ENCODE data around the gene KCNIP1. TPM values are rescaled to one million over a fixed set of nuclear protein-coding genes. Genes with fewer than 3 reads are reported as not detected.

Gene KCNIP1
- not detected for total RNA-seq
- long read RNA-seq: 0 reads

DNA sequence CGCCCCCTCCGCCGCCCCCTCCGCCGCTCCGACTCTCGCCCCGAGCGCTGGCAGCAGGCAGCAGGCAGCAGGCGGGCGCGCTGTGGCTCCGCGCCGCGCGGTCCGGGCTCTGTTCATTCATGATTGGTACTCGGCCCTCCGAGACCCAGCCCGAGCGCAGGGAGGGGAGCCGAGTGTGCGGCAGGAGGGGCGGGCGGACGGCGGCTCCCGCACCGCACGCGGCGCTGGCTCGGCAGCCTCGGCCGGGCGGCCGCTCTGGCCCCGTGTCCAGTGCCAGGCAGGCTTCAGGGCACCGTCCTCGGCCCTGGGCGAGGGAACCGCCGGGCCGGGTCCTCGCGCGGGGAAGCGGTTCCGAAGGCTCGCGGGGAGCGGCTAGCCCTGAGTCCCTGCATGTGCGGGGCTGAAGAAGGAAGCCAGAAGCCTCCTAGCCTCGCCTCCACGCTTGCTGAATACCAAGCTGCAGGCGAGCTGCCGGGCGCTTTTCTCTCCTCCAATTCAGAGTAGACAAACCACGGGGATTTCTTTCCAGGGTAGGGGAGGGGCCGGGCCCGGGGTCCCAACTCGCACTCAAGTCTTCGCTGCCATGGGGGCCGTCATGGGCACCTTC lies at the start of gene KCNIP1:
Gene KCNIP1 (plus strand): TSS at position 31 of the 607 bp plus-strand sequence.
- intact Hi-C loops (cut with DNase I): no loop called here
- no peak for DNase-seq (ENCODE audit: missing footprints)
- ATAC-seq: peak; percentile 56

DNA sequence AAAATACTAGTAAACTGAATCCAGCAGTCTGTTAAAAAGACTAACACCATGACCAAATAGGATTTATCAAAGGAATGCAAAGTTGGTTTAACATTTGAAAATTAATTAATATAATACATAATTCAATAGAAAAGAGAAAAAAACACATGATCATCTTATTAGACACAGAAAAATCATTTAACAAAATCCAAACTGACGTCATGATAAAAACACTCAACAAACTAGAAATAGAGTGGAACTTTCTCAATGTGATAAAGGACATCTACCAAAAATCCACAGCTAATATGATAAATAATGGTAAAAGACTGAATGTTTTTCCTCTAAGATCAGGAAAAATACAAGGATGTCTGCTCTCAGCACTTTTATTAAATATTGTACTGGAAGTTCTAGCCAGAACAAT lies 40.4 kb upstream of the KCNIP1 start:
- ATAC-seq: no peak

DNA sequence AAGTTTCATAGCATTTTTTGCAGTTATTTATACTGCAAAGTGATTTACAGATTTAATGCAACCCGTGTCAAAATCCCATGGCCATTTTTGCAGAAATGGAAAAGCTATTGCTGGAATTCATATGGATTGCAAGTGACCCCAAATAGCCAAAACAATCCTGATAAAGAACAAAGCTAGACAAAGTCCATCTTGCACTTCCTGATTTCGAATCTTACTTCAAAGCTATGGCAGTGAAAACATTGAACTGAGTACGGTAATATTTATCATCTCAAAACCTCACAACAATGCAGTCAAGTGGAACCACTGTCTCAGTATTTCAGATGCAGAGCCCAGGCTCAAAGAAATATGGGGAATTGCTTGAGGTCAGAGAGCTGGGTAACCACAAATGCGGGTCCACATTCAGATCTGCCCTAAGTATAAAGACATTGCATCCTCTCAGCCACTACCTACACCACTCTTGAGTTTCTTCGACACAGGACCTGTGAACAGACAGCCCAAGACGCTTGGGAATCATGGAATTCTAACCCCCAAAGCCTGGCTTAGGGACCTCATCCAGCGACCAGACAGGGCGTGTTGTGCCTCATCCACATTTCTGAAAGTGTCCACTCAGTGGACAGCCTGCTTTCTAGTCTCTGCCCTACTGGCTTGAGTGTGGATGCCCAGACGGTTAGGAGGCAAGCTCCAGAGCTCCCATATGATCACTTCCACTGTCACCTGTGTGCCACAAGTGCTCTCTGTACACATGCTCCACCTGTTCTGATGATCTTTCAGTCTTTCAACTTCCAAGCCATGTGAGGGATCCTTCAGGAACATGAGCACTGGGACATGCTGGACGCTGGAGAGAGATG lies 39.3 kb upstream of the KCNIP1 start:
- intact Hi-C loops (cut with DNase I): no loop called here
- no peak for DNase-seq (ENCODE audit: missing footprints)
- ATAC-seq: no peak

More for the DNA sequence above, 40.4 kb upstream of the KCNIP1 start:
- intact Hi-C loops (cut with DNase I): no loop called here
- DNase-seq (ENCODE audit: missing footprints): no peak

DNA sequence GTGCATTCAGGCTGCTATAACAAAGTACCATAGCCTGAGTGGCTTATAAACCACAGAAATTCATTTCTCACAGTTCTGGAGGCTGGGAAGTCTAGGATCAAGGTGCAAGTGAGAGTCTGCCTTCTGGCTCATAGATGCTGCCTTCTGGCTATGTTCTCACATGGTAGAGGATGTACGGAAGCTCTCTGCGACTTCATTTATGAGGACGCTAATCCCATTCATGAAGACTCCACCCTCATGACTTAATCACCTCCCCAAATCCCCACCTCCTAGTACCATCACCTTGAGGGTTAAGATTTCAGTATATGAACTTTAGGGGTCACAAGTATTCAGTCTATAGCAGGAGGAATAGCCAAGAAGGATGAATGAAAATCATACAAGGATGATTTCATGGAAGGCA lies 37.3 kb upstream of the KCNIP1 start:
- intact Hi-C loops (cut with DNase I): no loop called here
- ATAC-seq: no peak

DNA sequence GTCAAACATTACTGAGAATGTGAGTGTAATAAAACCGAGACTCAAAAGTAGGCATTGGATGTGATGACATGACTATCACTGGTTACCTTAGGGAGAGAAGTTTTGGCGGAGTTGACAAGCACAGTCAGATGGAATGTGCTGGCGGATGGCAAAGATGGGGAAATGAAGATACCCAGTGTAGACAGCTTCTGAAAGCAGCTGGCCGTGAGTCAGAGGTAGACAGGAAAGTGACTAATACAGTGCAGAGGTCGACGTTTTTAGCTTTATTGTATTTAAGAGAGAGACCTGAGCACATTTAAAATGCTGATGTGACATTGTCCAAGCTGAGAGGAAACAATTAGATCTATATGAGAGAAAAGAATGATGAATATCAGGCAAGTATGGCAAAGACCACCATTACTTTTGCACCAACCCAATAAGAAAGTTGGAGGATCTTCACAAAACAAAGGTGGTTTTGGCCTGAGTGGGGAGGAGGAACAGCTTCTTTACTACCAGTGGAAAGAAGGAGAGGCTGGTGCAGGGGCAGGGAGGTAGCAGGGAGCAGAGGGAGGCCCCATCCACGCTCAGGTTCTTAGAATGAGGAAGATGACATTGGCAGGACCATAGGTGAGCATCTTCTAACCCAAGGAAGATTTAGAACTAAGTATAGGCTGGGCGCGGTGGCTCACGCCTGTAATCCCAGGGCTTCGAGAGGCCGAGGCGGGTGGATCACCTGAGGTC lies 36.7 kb upstream of the KCNIP1 start:
- ATAC-seq (no peak), DNase-seq (ENCODE audit: missing footprints) (no peak)
- intact Hi-C loops (cut with DNase I): no loop called here

More for the DNA sequence above, 37.3 kb upstream of the KCNIP1 start:
- DNase-seq (ENCODE audit: missing footprints): no peak

DNA sequence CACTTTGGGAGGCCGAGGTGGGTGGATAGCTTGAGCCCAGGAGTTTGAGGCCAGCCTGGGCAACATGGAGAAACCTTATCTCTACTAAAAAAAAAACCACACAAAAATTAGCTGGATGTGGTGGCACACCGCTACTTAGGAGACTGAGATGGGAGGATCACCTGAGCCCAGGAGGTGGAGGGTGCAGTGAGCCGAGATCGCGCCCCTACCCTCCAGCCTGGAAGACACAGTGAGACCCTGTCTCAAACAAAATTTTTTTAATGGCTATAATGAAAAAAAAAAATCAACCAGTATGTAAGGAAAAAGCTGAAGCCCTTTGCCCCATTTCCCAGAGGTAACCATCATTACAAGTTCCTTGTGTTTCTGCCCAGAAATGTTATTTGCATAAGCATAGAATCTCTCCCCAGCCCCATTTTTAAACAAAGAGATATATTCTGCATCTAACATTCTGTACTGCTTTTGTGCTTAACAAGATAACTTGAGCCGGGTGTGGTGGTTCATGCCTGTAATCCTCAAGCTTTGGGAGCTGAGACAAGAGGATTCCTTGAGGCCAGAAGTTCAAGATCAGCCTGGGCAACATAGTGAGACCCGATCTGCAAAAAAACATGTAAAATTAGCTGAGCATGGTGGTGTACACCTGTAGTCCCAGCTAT lies 35.1 kb upstream of the KCNIP1 start:
- intact Hi-C loops (cut with DNase I): no loop called here
- DNase-seq (ENCODE audit: missing footprints) (no peak), ATAC-seq (no peak)

DNA sequence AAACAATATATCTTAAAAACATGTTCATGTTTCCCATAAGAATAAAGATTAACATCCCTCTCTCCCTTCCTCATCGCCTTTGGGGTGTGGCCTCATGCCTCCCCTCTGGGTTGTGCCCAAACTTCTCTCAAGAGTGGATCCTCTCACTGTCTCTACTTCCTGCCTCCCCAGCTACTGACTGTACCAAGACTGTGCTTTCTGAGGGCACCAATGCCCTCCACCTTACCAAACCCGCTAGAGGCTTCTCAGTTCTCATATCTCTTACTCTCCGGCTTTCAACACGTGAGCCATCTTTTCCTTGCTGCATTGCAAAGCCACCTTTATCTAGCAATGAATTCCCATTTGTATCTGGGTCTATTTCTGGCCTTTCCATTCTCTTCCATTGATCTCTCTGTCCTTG lies 34.4 kb upstream of the KCNIP1 start:
- ATAC-seq (no peak), DNase-seq (ENCODE audit: missing footprints) (no peak)
- intact Hi-C loops (cut with DNase I): no loop called here

DNA sequence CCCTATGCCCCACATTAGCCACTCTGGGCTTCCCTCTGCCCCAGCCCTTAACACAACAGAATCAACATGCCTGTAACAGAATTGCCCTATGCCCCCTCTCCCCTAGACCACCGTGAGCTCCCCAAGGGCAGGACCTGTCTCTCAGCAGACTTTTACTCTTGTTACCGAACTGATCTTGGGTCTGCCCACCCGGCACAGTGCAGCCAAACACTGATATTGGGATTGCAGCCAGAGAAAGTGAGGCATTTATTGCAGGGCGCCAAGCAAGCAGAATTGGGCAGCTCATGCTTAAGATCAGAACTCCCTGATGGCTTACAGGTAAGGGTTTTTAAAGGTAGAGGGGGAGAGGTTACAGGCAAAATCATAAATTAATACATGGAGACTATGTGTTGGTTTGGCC lies 33.5 kb upstream of the KCNIP1 start:
- ATAC-seq (no peak), DNase-seq (ENCODE audit: missing footprints) (no peak)
- intact Hi-C loops (cut with DNase I): no loop called here

DNA sequence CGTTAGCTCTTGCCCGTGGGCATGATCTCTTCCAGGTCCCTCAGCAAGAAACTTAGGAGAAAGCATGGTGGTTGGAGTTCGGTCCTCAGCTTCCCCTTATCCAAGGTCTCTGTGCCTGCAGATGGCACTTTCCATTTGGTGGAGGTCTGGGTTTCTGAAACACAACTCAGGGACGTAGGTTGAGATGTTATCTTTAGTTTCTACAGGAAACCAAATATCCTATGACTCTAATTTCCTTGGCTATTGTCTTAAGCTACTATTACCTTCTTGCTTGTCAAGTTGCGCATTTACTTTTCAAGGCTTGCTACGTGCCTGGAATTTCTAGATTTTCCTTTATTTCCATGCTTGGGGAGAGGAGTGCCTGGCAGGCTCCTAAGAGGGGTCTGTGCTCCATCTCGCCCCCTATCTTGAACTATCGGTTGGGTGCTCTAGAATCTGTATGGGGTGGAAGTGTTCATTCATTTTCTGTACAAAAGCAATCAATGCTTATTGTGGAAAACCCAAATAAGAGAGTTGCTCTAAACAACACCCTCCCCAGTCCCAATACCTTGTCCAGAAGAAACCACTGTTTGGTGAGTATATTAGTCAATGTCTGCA lies 32.9 kb upstream of the KCNIP1 start:
- intact Hi-C loops (cut with DNase I): no loop called here
- no peak for DNase-seq (ENCODE audit: missing footprints)

DNA sequence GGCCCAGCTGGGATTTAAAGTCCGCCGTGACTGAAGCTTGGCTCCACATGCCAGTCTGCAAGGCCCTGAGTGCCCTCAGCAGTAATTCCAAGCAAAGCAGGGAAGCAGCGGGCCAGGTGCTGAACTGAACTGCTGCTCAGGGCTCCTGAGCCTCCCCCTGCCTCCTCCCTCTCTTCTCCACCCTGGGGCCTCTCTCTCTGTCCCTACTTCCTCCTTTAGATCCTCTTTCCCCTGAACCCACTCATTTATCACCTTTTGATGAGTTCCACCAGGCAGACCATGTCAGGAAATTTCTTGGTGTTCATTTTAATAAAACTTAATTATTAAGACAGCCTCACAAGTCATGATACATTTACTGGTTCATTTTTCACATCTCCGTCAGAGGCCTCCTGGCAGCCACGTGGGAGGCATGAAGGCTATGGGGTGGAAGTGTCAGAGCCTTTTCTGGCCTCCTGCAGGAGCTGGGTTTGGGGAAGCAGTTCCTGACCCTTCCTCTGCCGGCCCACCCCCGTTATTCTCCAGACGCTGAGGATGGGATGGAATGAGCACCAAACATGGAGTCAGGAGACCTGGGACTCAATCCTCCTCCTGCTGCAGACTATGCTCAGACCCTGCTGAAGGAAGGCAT lies 32.2 kb upstream of the KCNIP1 start:
- ATAC-seq (no peak), DNase-seq (ENCODE audit: missing footprints) (no peak)
- intact Hi-C loops (cut with DNase I): no loop called here

More for the DNA sequence above, 32.9 kb upstream of the KCNIP1 start:
- ATAC-seq: no peak

DNA sequence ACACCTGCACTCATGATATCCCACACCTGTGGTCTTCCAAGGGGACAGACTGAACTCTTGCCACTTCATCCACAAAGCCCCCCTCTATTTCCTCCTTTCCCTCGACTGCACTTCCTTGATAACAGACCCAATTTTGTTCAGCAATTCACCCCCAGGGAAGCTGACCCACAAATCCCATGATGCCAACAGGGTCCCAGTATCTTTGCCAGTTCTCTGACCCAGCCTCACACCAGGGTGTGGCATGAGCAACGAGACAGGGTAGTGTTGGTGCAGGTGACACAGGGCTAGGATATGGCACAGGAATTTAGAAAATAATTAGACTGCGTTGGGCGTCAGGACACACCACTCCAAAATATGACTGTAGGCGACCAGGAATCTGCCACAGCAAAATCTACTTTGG lies 30.2 kb upstream of the KCNIP1 start:
- intact Hi-C loops (cut with DNase I): no loop called here
- no peak for ATAC-seq
- no peak for DNase-seq (ENCODE audit: missing footprints)

DNA sequence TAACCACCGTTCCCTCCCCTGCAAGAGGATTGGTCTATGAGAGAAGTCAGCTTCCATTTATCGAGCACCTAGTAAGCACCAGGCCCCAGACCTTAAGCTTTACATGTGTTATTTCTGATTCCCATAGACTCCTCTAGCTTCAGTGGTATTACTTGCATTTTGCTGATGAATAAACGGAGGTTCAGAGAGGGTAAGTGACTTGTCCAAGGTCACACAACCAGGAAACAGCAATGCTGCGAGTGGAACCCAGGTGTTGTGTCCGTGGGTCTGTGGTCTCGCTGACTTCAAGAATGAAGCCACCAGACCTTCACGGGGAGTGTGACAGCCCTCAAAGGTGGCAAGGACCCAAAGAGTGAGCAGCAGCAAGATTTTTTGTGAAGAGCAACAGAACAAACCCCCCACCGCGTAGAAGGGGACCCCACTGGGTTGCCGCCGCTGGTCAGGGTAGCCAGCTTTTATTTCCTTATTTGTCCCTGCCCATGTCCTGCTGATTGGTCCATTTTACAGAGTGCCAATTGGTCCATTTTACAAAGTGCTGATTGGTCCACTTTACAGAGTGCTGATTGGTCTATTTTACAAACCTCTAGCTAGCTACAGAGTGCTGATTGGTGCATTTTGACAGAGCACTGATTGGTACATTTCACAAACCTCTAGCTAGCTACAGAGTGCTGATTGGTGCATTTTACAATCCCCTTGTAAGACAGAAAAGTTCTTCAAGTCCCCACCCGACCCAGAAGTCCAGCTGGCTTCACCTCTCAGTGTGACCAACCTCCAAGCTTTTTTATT lies 29.1 kb upstream of the KCNIP1 start:
- no peak for ATAC-seq
- DNase-seq (ENCODE audit: missing footprints): no peak
- intact Hi-C loops (cut with DNase I): no loop called here

DNA sequence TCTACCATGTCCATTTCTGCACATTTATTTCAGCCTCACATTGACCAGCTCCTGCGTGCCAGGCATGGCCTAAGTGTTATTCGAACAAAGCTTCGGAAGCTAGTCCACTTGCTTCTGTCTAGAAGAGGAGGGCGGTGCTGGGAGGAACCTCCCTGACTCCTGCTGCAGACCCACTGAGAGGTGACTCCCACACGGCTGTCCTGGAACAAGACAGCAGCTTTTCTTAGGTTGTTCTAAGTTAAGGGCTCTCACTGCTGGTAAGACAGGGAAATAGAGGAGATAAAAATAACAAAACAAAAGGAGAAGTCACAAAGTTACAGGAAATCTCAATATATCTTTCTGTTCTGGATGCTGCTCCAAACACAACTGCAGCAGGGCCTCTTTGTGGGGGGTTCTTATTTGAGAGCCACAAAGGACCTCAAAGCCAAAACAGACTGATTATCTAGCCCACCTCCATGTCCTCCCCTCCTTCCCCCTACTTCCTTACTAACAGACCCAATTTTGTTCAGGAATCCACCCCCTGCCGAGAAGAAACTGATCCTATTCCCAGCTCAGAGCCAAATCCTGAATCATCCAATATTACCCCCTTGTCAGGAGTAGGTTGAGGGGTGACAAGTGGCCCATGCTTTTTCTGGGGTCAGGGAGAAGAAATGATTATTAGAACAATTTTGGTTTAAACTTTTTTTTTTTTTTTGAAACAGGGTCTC lies 28.4 kb upstream of the KCNIP1 start:
- intact Hi-C loops (cut with DNase I): no loop called here
- no peak for ATAC-seq
- no peak for DNase-seq (ENCODE audit: missing footprints)

DNA sequence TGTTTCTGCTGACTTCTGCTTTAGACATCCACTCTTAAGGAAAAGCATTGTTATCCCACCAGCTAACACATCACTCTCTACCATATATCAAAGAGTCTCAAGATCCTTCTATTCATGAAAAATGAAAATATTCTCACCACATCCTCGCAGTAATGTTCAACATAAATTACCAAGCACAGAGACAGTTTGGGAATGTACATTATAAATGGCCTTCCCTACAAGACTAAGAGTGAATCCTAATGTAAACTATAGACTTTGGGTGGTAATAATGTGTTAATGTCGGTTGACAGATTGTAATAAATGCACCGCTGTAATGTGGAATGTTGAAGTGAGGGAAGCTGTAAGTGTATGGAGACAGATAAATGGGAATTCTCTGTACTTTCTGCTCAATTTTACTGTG lies 27.1 kb upstream of the KCNIP1 start:
- no peak for DNase-seq (ENCODE audit: missing footprints)
- intact Hi-C loops (cut with DNase I): no loop called here
- ATAC-seq: no peak

DNA sequence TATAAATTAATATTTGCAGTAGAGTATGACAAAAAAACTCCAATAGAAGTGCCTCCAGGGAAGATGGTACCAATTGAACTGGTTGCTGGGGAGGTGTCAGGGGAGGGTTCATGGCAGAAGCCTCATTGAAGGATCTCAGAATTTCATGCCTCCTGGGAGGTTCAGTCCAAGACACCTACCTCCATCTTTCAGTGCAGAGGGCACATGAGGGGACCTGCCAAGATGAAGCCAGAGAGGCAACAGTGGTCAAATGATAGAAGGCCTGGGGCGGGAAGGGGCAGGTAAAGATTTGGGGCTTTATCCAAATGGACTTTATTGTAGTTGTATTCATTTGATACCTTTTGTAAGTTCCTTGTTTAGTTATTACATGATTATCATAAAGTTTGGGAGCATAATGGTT lies 25.9 kb upstream of the KCNIP1 start:
- DNase-seq (ENCODE audit: missing footprints) (no peak), ATAC-seq (no peak)
- intact Hi-C loops (cut with DNase I): no loop called here

DNA sequence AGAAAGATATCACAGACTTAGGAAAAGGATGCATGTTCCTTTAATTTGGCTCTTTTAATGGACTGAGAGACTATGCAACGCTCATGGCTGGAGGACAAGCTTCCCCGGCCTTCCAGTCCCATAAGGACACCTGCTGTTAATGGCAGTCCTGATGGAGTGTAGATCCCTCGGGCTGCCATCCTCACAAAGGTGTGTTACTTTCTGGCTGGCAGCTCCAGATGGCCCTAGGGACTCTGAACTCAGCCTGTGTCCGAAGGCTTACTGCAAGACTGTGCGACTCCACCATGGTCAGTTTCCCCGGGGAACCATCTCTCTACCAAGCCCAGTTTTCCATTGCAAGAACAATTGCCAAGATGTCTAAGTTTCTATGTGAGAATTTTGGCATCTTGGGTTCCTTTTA lies 25.5 kb upstream of the KCNIP1 start:
- DNase-seq (ENCODE audit: missing footprints) (no peak), ATAC-seq (no peak)
- intact Hi-C loops (cut with DNase I): no loop called here

DNA sequence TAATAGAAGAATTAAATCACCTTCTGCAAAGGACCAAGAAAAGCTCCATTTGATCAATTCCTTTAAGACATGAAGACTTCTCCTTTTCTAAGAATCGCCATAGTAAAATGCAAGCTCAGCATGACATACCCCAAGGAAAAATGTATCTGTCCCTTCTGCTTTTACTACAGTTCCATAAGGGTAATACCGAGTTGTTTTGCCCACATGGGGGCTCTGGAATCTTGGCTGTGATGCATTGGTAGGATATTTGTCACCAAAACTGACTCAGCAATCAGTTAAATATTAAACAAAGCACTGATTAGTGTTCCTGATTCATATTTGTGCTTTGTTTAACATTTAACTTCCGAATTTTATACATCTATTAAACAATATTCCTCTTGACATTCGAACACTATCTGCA lies 24.3 kb upstream of the KCNIP1 start:
- intact Hi-C loops (cut with DNase I): no loop called here
- DNase-seq (ENCODE audit: missing footprints): no peak

More for the DNA sequence above, 24.3 kb upstream of the KCNIP1 start:
- ATAC-seq: no peak
